Tongue (tissue), 2 donors: ENCODE measurements around the gene SOX4. TPM values are rescaled to one million over a fixed set of nuclear protein-coding genes. Genes with fewer than 3 reads are reported as not detected.

Source experiments
- DNase-seq: peaks from one replicate; pipeline ENCODE4 v3.0.0-alpha.2; 2015
- total RNA-seq: library from RNA; depleted of rRNA; stranded (reverse); fragments of >200 nt; gene quantifications from one replicate; pipeline ENCODE4 v1.2.3, GENCODE V29; 2014

SOX4 gene
- total RNA-seq, 1 donor from 2014 or later: 43.0 TPM

- DNase-seq: peak; percentile 78
These were observed 1.1 kb downstream of the SOX4 start for GRCh38 chr6:21594416-21595281.

- peak; percentile 61 for DNase-seq
These were observed 2.0 kb downstream of the SOX4 start for GRCh38 chr6:21595285-21596144.

- DNase-seq: peak; percentile 80
These were observed 2.8 kb downstream of the SOX4 start for GRCh38 chr6:21596145-21596948.

- DNase-seq: peak; percentile 28
These were observed 3.6 kb downstream of the SOX4 start for GRCh38 chr6:21596949-21597682.

- DNase-seq: peak; percentile 59
These were observed 4.5 kb downstream of the SOX4 start for GRCh38 chr6:21597801-21598673.

- DNase-seq: peak; percentile 54
These were observed 5.1 kb downstream of the SOX4 start for GRCh38 chr6:21598674-21599023.

- DNase-seq: no peak
These were observed 5.6 kb downstream of the SOX4 start for GRCh38 chr6:21599051-21599696.

- no peak for DNase-seq
These were observed 7.9 kb downstream of the SOX4 start for GRCh38 chr6:21601339-21601923.

- DNase-seq: no peak
These were observed 8.4 kb downstream of the SOX4 start for GRCh38 chr6:21601932-21602390.

GRCh38 chr6:21603082-21603952 lies 9.8 kb downstream of the SOX4 start:
- DNase-seq: no peak

GRCh38 chr6:21604081-21604480 lies 10.5 kb downstream of the SOX4 start:
- DNase-seq: no peak

GRCh38 chr6:21605166-21605565 lies 11.6 kb downstream of the SOX4 start:
- DNase-seq: no peak

GRCh38 chr6:21608601-21609000 lies 15.1 kb downstream of the SOX4 start:
- DNase-seq: no peak

- no peak for DNase-seq
These were observed 16.4 kb downstream of the SOX4 start for GRCh38 chr6:21609881-21610329.

- no peak for DNase-seq
These were observed 16.8 kb downstream of the SOX4 start for GRCh38 chr6:21610341-21610740.

- DNase-seq: no peak
These were observed 17.9 kb downstream of the SOX4 start for GRCh38 chr6:21611485-21611884.

- DNase-seq: no peak
These were observed 18.7 kb downstream of the SOX4 start for GRCh38 chr6:21612067-21612745.

GRCh38 chr6:21613809-21614208 lies 20.3 kb downstream of the SOX4 start:
- no peak for DNase-seq
